ENCODE results near the gene IL17RC.

Gene IL17RC

GRCh38 chr3:9906480-9906879 is 10.4 kb upstream of the IL17RC start:
- Histone ChIP-seq H3K27ac (ENCODE audit: low read length) (no peak overlapping the region), H3K4me1 (ENCODE audit: insufficient read depth, low read length) (peaks cover 22% of the 10 kb centered on the region), H3K4me3 (ENCODE audit: low read depth in 1 of 2, low read length in 2 of 2) (no peak overlapping the region), H3K36me3 (ENCODE audit: insufficient read depth, low read length) (no peaks in the 10 kb centered on the region), H3K4me2 (ENCODE audit: insufficient read depth, low read length) (no peak overlapping the region), H2AFZ (ENCODE audit: low read depth, low read length) (no peak overlapping the region), H3K9ac (ENCODE audit: low read depth, low read length) (no peak overlapping the region), H3K9me3 (ENCODE audit: insufficient read depth, low read length, severe bottlenecking) (no peaks in the 10 kb centered on the region), H3K79me2 (ENCODE audit: insufficient read depth, low read length) (no peaks in the 10 kb centered on the region), H3K27me3 (ENCODE audit: insufficient read depth, low read length, poor library complexity) (no peaks in the 10 kb centered on the region), H4K20me1 (ENCODE audit: insufficient read depth, low read length) (no peaks in the 10 kb centered on the region)
- TF ChIP-seq, protein P1, sequence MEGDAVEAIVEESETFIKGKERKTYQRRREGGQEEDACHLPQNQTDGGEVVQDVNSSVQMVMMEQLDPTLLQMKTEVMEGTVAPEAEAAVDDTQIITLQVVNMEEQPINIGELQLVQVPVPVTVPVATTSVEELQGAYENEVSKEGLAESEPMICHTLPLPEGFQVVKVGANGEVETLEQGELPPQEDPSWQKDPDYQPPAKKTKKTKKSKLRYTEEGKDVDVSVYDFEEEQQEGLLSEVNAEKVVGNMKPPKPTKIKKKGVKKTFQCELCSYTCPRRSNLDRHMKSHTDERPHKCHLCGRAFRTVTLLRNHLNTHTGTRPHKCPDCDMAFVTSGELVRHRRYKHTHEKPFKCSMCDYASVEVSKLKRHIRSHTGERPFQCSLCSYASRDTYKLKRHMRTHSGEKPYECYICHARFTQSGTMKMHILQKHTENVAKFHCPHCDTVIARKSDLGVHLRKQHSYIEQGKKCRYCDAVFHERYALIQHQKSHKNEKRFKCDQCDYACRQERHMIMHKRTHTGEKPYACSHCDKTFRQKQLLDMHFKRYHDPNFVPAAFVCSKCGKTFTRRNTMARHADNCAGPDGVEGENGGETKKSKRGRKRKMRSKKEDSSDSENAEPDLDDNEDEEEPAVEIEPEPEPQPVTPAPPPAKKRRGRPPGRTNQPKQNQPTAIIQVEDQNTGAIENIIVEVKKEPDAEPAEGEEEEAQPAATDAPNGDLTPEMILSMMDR (IDR thresholded peaks at IDR 0.05; ENCODE audit: borderline replicate concordance, extremely low read depth, low read length, poor library complexity, severe bottlenecking), result no peak
- DNase-seq (no peak), ATAC-seq (ENCODE audit: insufficient read depth, low read depth) (no peak)

DNA sequence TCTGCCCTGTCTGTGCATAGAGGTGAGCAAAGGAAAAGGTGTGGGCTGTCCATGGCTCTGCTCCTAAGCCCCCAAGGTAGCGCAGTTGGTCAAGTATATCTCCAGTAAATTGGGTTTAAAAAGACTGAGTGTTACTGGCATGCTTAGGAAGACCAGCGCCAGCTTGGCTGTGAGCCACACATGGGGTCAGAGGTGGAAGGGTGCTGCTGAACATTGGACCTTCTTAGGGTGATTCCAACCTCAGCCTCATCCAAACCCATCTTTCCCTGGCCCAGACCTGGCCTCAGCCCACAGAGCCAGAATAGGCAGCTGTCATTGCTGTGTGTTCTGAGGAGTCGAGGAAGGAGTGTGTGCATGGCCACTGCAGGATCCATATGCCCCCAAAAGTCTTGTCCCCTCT is 8.6 kb upstream of the IL17RC start:
- DNase-seq (no peak), ATAC-seq (ENCODE audit: insufficient read depth, low read depth) (no peak)
- TF ChIP-seq EZH2 (IDR thresholded peaks at IDR 0.05; ENCODE audit: borderline replicate concordance, low read depth, low read length, severe bottlenecking), result no peak
- TF ChIP-seq, protein P1 (IDR thresholded peaks at IDR 0.05; ENCODE audit: borderline replicate concordance, extremely low read depth, low read length, poor library complexity, severe bottlenecking), result no peak
- no peak overlapping the region for H3K9ac ChIP-seq (ENCODE audit: low read depth, low read length)
- H2AFZ ChIP-seq (ENCODE audit: low read depth, low read length), result no peak overlapping the region
- no peaks in the 10 kb centered on the region for H3K36me3 ChIP-seq (ENCODE audit: insufficient read depth, low read length)
- H3K27me3 ChIP-seq (ENCODE audit: insufficient read depth, low read length, poor library complexity), result no peaks in the 10 kb centered on the region
- no peak overlapping the region for H3K27ac ChIP-seq (ENCODE audit: low read length)
- no peak overlapping the region for H3K4me2 ChIP-seq (ENCODE audit: insufficient read depth, low read length)
- peaks cover 4% of the 10 kb centered on the region for H3K4me1 ChIP-seq (ENCODE audit: insufficient read depth, low read length)
- no peak overlapping the region for H3K4me3 ChIP-seq (ENCODE audit: low read depth in 1 of 2, low read length in 2 of 2)
- H3K79me2 ChIP-seq (ENCODE audit: insufficient read depth, low read length), result no peaks in the 10 kb centered on the region
- no peaks in the 10 kb centered on the region for H3K9me3 ChIP-seq (ENCODE audit: insufficient read depth, low read length, severe bottlenecking)
- H4K20me1 ChIP-seq (ENCODE audit: insufficient read depth, low read length), result no peaks in the 10 kb centered on the region

GRCh38 chr3:9909221-9910013 is 7.5 kb upstream of the IL17RC start:
- Histone ChIP-seq H4K20me1 (ENCODE audit: insufficient read depth, low read length) (no peaks in the 10 kb centered on the region), H3K4me3 (ENCODE audit: low read depth in 1 of 2, low read length in 2 of 2) (no peak overlapping the region), H3K27ac (ENCODE audit: low read length) (no peak overlapping the region), H3K9me3 (ENCODE audit: insufficient read depth, low read length, severe bottlenecking) (no peaks in the 10 kb centered on the region), H2AFZ (ENCODE audit: low read depth, low read length) (no peak overlapping the region), H3K4me1 (ENCODE audit: insufficient read depth, low read length) (no peaks in the 10 kb centered on the region), H3K9ac (ENCODE audit: low read depth, low read length) (no peak overlapping the region), H3K4me2 (ENCODE audit: insufficient read depth, low read length) (no peak overlapping the region), H3K36me3 (ENCODE audit: insufficient read depth, low read length) (no peaks in the 10 kb centered on the region), H3K27me3 (ENCODE audit: insufficient read depth, low read length, poor library complexity) (no peaks in the 10 kb centered on the region), H3K79me2 (ENCODE audit: insufficient read depth, low read length) (no peaks in the 10 kb centered on the region)
- no peak for ATAC-seq (ENCODE audit: insufficient read depth, low read depth)
- TF ChIP-seq EZH2 (IDR thresholded peaks at IDR 0.05; ENCODE audit: borderline replicate concordance, low read depth, low read length, severe bottlenecking), result no peak
- TF ChIP-seq, protein P1 (IDR thresholded peaks at IDR 0.05; ENCODE audit: borderline replicate concordance, extremely low read depth, low read length, poor library complexity, severe bottlenecking), result no peak
- no peak for DNase-seq
